C4-2B (cell line): ENCODE measurements around the gene MRPL3.

Experiments
- ZFX ChIP-seq: fragments of 450-650 bp; IDR thresholded peaks from 2 replicates; pipeline ENCODE4 v1.6.1; 2017
- TF ChIP-seq, protein P1 (sequence below): fragments of 450-650 bp; conservative IDR thresholded peaks from 2 replicates; pipeline ENCODE4 v1.5.1; 2017; ENCODE audit warnings: mild to moderate bottlenecking

DNA sequence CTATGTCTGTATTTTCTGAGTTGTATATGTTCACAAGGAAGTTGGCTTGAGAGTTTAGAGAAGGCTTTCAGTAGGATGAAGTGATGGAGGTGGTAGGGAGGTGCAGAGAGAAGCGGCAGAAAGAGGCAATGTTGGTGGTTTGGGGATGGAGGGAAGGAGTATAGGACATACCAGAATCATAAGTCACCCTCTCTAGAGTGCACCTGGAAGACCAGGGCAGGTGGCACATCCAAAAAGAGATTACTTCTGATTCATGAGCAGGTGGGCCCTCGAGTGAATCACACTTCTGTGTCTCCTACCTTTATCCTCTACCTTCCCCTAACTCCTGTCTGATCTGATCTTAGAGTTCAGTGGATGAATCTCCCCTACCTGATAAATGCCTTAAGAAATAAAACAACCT is 41.8 kb upstream of the MRPL3 start:
- TF ChIP-seq, protein P1, sequence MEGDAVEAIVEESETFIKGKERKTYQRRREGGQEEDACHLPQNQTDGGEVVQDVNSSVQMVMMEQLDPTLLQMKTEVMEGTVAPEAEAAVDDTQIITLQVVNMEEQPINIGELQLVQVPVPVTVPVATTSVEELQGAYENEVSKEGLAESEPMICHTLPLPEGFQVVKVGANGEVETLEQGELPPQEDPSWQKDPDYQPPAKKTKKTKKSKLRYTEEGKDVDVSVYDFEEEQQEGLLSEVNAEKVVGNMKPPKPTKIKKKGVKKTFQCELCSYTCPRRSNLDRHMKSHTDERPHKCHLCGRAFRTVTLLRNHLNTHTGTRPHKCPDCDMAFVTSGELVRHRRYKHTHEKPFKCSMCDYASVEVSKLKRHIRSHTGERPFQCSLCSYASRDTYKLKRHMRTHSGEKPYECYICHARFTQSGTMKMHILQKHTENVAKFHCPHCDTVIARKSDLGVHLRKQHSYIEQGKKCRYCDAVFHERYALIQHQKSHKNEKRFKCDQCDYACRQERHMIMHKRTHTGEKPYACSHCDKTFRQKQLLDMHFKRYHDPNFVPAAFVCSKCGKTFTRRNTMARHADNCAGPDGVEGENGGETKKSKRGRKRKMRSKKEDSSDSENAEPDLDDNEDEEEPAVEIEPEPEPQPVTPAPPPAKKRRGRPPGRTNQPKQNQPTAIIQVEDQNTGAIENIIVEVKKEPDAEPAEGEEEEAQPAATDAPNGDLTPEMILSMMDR = no peak
- TF ChIP-seq ZFX = no peak
